ENCODE data around the gene TBC1D9B.

TBC1D9B gene

GRCh38 chr5:179860301-179860700 is 47.4 kb downstream of the TBC1D9B start:
- no peak overlapping the region for H4K8ac ChIP-seq (ENCODE audit: low read depth, low read length)
- H3K4me1 ChIP-seq (ENCODE audit: control insufficient read depth in 2 of 2, insufficient read depth in 1 of 2, low read depth in 1 of 2, low read length in 2 of 2), result peaks cover 1 to 2% of the 10 kb centered on the region in 2 donors
- no peak overlapping the region for H2AFZ ChIP-seq (ENCODE audit: low read length)
- no peak overlapping the region for H2BK5ac ChIP-seq (ENCODE audit: low read length)
- no peak overlapping the region for H2BK15ac ChIP-seq (ENCODE audit: low read length)
- no peak overlapping the region for H3K23ac ChIP-seq (ENCODE audit: low read depth, low read length, poor library complexity)
- no peak overlapping the region for H3K4me3 ChIP-seq (ENCODE audit: low read length in 2 of 2)
- H3K36me3 ChIP-seq (replicated peaks in 1 of 2; ENCODE audit: control insufficient read depth in 2 of 2, insufficient read depth in 2 of 2, low read length in 2 of 2), result peaks cover 25 to 48% of the 10 kb centered on the region in 2 donors
- H2AK5ac ChIP-seq (ENCODE audit: low read depth, low read length), result no peak overlapping the region
- no peaks in the 10 kb centered on the region for H3K27me3 ChIP-seq (ENCODE audit: control insufficient read depth in 3 of 3, insufficient read depth in 3 of 3, low read depth in 1 of 3, low read length in 3 of 3)
- peaks cover 2 to 5% of the 10 kb centered on the region in 2 donors for H3K9me3 ChIP-seq (replicated peaks in 1 of 2; ENCODE audit: control insufficient read depth in 2 of 2, insufficient read depth in 1 of 2, low read depth in 1 of 2, low read length in 2 of 2)
- no peak overlapping the region for H3K27ac ChIP-seq (replicated peaks; ENCODE audit: low read length)
- H4K91ac ChIP-seq (ENCODE audit: low read depth, low read length, poor library complexity), result no peak overlapping the region
- no peak overlapping the region for H2BK120ac ChIP-seq (ENCODE audit: low read depth, low read length)
- H3K4me2 ChIP-seq (ENCODE audit: insufficient read depth, low read length, poor library complexity, severe bottlenecking), result no peak overlapping the region
- peaks cover 4% of the 10 kb centered on the region for H3K79me1 ChIP-seq (ENCODE audit: low read depth, low read length)
- DNase-seq (ENCODE audit: low spot score), result no peak
- no peak overlapping the region for H3K4ac ChIP-seq (ENCODE audit: low read length)
- no CpG with 5 or more reads among the region's 11 CpGs for WGBS, 2 donors (ENCODE audit: extremely low coverage in 2 of 2, insufficient read length in 2 of 2, insufficient replicate concordance in 1 of 2)
- H3K18ac ChIP-seq (ENCODE audit: low read length), result no peak overlapping the region
- H3K14ac ChIP-seq (ENCODE audit: low read length), result no peak overlapping the region
- H3K9ac ChIP-seq (ENCODE audit: low read depth, low read length, poor library complexity), result no peak overlapping the region
- H2BK12ac ChIP-seq (ENCODE audit: low read length), result no peak overlapping the region

- no CpG with 5 or more reads among the region's 90 CpGs for WGBS, 2 donors (ENCODE audit: extremely low coverage in 2 of 2, insufficient read length in 2 of 2, insufficient replicate concordance in 1 of 2)
Measured at GRCh38 chr5:179858586-179859427, 48.9 kb downstream of the TBC1D9B start, which contains the start of gene MRNIP. Gene MRNIP, minus strand, starts transcription at chr5:179858817. Its CDS starts 21 bp downstream, at chr5:179858796.

GRCh38 chr5:179858241-179858585 is 49.5 kb downstream of the TBC1D9B start:
- no CpG with 5 or more reads among the region's 32 CpGs for WGBS, 2 donors (ENCODE audit: extremely low coverage in 2 of 2, insufficient read length in 2 of 2, insufficient replicate concordance in 1 of 2)
- Histone ChIP-seq H3K9me3 (replicated peaks in 1 of 2; ENCODE audit: control insufficient read depth in 2 of 2, insufficient read depth in 1 of 2, low read depth in 1 of 2, low read length in 2 of 2) (peaks cover 2 to 5% of the 10 kb centered on the region in 2 donors), H2BK5ac (ENCODE audit: low read length) (peak overlapping the region; percentile 96), H2BK120ac (ENCODE audit: low read depth, low read length) (no peak overlapping the region), H3K9ac (ENCODE audit: low read depth, low read length, poor library complexity) (peak overlapping the region; percentile 88), H2BK15ac (ENCODE audit: low read length) (peak overlapping the region; percentile 7), H3K27ac (replicated peaks; ENCODE audit: low read length) (peak overlapping the region; percentile 52), H3K23ac (ENCODE audit: low read depth, low read length, poor library complexity) (peak overlapping the region; percentile 95), H3K18ac (ENCODE audit: low read length) (peak overlapping the region; percentile 88), H4K8ac (ENCODE audit: low read depth, low read length) (no peak overlapping the region), H3K4me2 (ENCODE audit: insufficient read depth, low read length, poor library complexity, severe bottlenecking) (peak overlapping the region; percentile 86), H3K4me3 (ENCODE audit: low read length in 2 of 2) (peak overlapping the region; percentile 92 to 95), H3K27me3 (ENCODE audit: control insufficient read depth in 3 of 3, insufficient read depth in 3 of 3, low read depth in 1 of 3, low read length in 3 of 3) (no peaks in the 10 kb centered on the region), H2AFZ (ENCODE audit: low read length) (peak overlapping the region; percentile 98), H3K4ac (ENCODE audit: low read length) (no peak overlapping the region), H3K4me1 (ENCODE audit: control insufficient read depth in 2 of 2, insufficient read depth in 1 of 2, low read depth in 1 of 2, low read length in 2 of 2) (peaks cover 1 to 2% of the 10 kb centered on the region in 2 donors), H3K14ac (ENCODE audit: low read length) (no peak overlapping the region), H4K91ac (ENCODE audit: low read depth, low read length, poor library complexity) (no peak overlapping the region), H2AK5ac (ENCODE audit: low read depth, low read length) (peak overlapping the region; percentile 20), H3K79me1 (ENCODE audit: low read depth, low read length) (peaks cover 4% of the 10 kb centered on the region), H3K36me3 (replicated peaks in 1 of 2; ENCODE audit: control insufficient read depth in 2 of 2, insufficient read depth in 2 of 2, low read length in 2 of 2) (peaks cover 9 to 30% of the 10 kb centered on the region in 2 donors), H2BK12ac (ENCODE audit: low read length) (no peak overlapping the region)
- no peak for DNase-seq (ENCODE audit: low spot score)

More at GRCh38 chr5:179858586-179859427, 48.9 kb downstream of the TBC1D9B start, which contains the start of gene MRNIP:
- Histone ChIP-seq H2BK120ac (ENCODE audit: low read depth, low read length) (no peak within 1 kb of the TSS), H3K4me3 (ENCODE audit: low read length in 2 of 2) (peak within 1 kb of the TSS; percentile 92 to 95), H2AFZ (ENCODE audit: low read length) (peak within 1 kb of the TSS; percentile 98), H3K4me2 (ENCODE audit: insufficient read depth, low read length, poor library complexity, severe bottlenecking) (peak within 1 kb of the TSS; percentile 89), H3K9ac (ENCODE audit: low read depth, low read length, poor library complexity) (peak within 1 kb of the TSS; percentile 99), H4K91ac (ENCODE audit: low read depth, low read length, poor library complexity) (peak within 1 kb of the TSS; percentile 22), H2AK5ac (ENCODE audit: low read depth, low read length) (peak within 1 kb of the TSS; percentile 84), H3K23ac (ENCODE audit: low read depth, low read length, poor library complexity) (peak within 1 kb of the TSS; percentile 95), H3K79me1 (ENCODE audit: low read depth, low read length) (peaks cover 4% of the 10 kb centered on the region), H3K4ac (ENCODE audit: low read length) (no peak within 1 kb of the TSS), H3K27me3 (ENCODE audit: control insufficient read depth in 3 of 3, insufficient read depth in 3 of 3, low read depth in 1 of 3, low read length in 3 of 3) (no peaks in the 10 kb centered on the region), H2BK12ac (ENCODE audit: low read length) (no peak within 1 kb of the TSS), H3K18ac (ENCODE audit: low read length) (peak within 1 kb of the TSS; percentile 88), H2BK15ac (ENCODE audit: low read length) (peak within 1 kb of the TSS; percentile 93), H3K4me1 (ENCODE audit: control insufficient read depth in 2 of 2, insufficient read depth in 1 of 2, low read depth in 1 of 2, low read length in 2 of 2) (peaks cover 1 to 2% of the 10 kb centered on the region in 2 donors), H3K36me3 (replicated peaks in 1 of 2; ENCODE audit: control insufficient read depth in 2 of 2, insufficient read depth in 2 of 2, low read length in 2 of 2) (peaks cover 14 to 35% of the 10 kb centered on the region in 2 donors), H4K8ac (ENCODE audit: low read depth, low read length) (peak within 1 kb of the TSS; percentile 52), H3K14ac (ENCODE audit: low read length) (no peak within 1 kb of the TSS), H3K27ac (replicated peaks; ENCODE audit: low read length) (peak within 1 kb of the TSS; percentile 81), H2BK5ac (ENCODE audit: low read length) (peak within 1 kb of the TSS; percentile 96), H3K9me3 (replicated peaks in 1 of 2; ENCODE audit: control insufficient read depth in 2 of 2, insufficient read depth in 1 of 2, low read depth in 1 of 2, low read length in 2 of 2) (peaks cover 2 to 5% of the 10 kb centered on the region in 2 donors)
- DNase-seq (ENCODE audit: low spot score), result peak; percentile 92

GRCh38 chr5:179854356-179854755 is 53.3 kb downstream of the TBC1D9B start:
- Histone ChIP-seq H2AK5ac (ENCODE audit: low read depth, low read length) (no peak overlapping the region), H3K4me2 (ENCODE audit: insufficient read depth, low read length, poor library complexity, severe bottlenecking) (no peak overlapping the region), H3K23ac (ENCODE audit: low read depth, low read length, poor library complexity) (no peak overlapping the region), H2BK15ac (ENCODE audit: low read length) (no peak overlapping the region), H2AFZ (ENCODE audit: low read length) (no peak overlapping the region), H3K4ac (ENCODE audit: low read length) (no peak overlapping the region), H3K4me3 (ENCODE audit: low read length in 2 of 2) (no peak overlapping the region), H4K91ac (ENCODE audit: low read depth, low read length, poor library complexity) (no peak overlapping the region), H2BK120ac (ENCODE audit: low read depth, low read length) (no peak overlapping the region), H3K79me1 (ENCODE audit: low read depth, low read length) (peaks cover 6% of the 10 kb centered on the region), H3K14ac (ENCODE audit: low read length) (no peak overlapping the region), H3K36me3 (replicated peaks in 1 of 2; ENCODE audit: control insufficient read depth in 2 of 2, insufficient read depth in 2 of 2, low read length in 2 of 2) (peaks cover 29 to 48% of the 10 kb centered on the region in 2 donors), H3K4me1 (ENCODE audit: control insufficient read depth in 2 of 2, insufficient read depth in 1 of 2, low read depth in 1 of 2, low read length in 2 of 2) (no peaks in the 10 kb centered on the region), H3K9ac (ENCODE audit: low read depth, low read length, poor library complexity) (no peak overlapping the region), H3K9me3 (replicated peaks in 1 of 2; ENCODE audit: control insufficient read depth in 2 of 2, insufficient read depth in 1 of 2, low read depth in 1 of 2, low read length in 2 of 2) (no peaks in the 10 kb centered on the region), H2BK5ac (ENCODE audit: low read length) (no peak overlapping the region), H3K27me3 (ENCODE audit: control insufficient read depth in 3 of 3, insufficient read depth in 3 of 3, low read depth in 1 of 3, low read length in 3 of 3) (no peaks in the 10 kb centered on the region), H2BK12ac (ENCODE audit: low read length) (no peak overlapping the region), H3K27ac (replicated peaks; ENCODE audit: low read length) (no peak overlapping the region), H4K8ac (ENCODE audit: low read depth, low read length) (no peak overlapping the region), H3K18ac (ENCODE audit: low read length) (no peak overlapping the region)
- DNase-seq (ENCODE audit: low spot score), result no peak
- 100% methylated on average over 2 of the region's 8 CpGs; no CpG with 5 or more reads in 1 of the 2 donors for WGBS, 2 donors (ENCODE audit: extremely low coverage in 2 of 2, insufficient read length in 2 of 2, insufficient replicate concordance in 1 of 2)

Data from neuronal stem cell (in vitro differentiated cells).